GM13977 (cell line): Measurements from ENCODE around the gene ASB8.
"Not testable (repeated sequence)": the region's sequence is repeated elsewhere in the genome, so short reads cannot be mapped to it uniquely, and the experiment has no call there.

Experiments used
- DNase-seq: peaks from one replicate; pipeline ENCODE4 v3.0.0; 2012; ENCODE audit warnings: low spot score
- in situ Hi-C: fragments of 300-500 bp; cut with MboI; formaldehyde crosslinking; loops from one replicate; pipeline ENCODE4 v1.12.0; 2022; ENCODE audit warnings: low sequenced_read_pairs, low pct_unique_long_range_greater_than_20kb, mixed read lengths, inconsistent platforms; ENCODE audit not compliant: unreplicated experiment
- TF ChIP-seq, protein P1 (sequence below): IDR thresholded peaks from 2 replicates; pipeline ENCODE4 v1.5.1; 2012; ENCODE audit warnings: mild to moderate bottlenecking, control low read depth; ENCODE audit not compliant: insufficient read depth; ENCODE audit errors: extremely low read depth, missing control alignments

Gene ASB8

DNA sequence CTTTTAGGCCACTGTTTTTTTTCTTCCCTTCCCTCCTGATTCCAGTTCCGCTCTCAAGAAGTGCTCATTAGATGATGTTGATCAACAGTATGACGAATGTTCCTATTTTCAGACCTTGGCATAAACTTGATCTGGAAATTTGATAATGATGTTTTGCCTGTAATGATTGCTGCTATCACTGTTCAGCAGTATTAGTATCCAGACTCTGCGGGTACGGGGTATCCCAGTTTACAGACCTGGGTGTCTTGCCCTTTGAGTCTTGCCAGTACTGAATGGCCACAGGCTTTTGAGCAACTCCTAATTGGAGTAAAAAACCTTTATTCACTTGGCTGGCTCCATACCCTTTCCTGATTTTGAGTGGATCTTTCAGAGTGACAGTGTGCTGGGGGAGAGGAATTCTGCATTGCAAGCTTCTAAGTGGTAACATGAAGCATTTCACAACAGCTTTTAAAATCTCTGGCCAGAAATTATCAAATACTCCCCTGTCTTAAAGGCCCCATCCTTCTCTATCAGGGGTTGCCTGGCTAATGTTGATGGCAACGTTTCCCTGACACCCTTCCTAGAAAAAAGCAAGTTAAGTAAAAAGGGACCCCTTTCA, 5.9 kb upstream of the ASB8 start:
- TF ChIP-seq, protein P1, sequence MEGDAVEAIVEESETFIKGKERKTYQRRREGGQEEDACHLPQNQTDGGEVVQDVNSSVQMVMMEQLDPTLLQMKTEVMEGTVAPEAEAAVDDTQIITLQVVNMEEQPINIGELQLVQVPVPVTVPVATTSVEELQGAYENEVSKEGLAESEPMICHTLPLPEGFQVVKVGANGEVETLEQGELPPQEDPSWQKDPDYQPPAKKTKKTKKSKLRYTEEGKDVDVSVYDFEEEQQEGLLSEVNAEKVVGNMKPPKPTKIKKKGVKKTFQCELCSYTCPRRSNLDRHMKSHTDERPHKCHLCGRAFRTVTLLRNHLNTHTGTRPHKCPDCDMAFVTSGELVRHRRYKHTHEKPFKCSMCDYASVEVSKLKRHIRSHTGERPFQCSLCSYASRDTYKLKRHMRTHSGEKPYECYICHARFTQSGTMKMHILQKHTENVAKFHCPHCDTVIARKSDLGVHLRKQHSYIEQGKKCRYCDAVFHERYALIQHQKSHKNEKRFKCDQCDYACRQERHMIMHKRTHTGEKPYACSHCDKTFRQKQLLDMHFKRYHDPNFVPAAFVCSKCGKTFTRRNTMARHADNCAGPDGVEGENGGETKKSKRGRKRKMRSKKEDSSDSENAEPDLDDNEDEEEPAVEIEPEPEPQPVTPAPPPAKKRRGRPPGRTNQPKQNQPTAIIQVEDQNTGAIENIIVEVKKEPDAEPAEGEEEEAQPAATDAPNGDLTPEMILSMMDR, result no peak
- in situ Hi-C loops, result loop anchor here (25.0 kb wide), 1 partner anchor 426 kb away; the partner anchor contains the start of gene ENDOU
- DNase-seq, result no peak

DNA sequence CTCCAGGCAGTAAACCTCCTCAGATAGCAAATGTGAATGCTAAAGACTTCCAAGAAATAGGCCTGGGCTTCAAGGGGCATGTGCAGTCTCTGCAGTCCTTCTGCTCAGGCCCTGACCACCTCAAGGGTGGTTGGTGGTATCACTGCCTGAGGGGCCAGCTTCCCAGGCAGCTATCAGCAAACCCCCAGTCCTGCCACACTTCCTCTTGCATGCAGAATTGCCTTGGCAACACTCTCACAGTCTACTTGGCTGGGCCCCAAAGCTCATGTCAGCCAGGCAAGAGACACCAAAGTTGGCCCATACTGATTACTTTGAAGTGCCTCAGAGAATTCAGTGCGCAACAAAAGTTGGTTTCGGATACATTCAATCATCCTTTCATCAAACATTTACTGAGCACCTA, 3.5 kb upstream of the ASB8 start:
- DNase-seq, result no peak
- in situ Hi-C loops, result loop anchor here (25.0 kb wide), 1 partner anchor 424 kb away; the partner anchor contains the start of gene ENDOU
- TF ChIP-seq, protein P1, result no peak

DNA sequence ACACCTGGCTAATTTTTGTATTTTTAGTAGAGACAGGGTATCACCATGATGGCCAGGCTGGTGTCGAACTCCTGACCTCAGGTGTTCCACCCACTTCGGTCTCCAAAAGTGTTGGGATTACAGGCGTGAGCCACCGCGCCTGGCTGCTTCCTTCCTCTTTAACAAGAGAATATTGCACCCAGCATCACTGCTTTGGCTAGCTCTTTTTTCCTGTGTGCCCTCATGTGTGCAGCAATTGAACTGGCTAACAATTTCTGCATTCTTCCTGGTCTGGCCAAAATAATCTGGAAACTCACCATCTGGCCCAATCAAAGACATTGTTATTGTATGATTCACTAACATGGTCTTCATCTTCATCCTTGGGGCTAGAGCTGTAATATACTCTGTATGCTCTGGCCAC, 2.7 kb upstream of the ASB8 start:
- TF ChIP-seq, protein P1, result no peak
- DNase-seq, result no peak
- in situ Hi-C loops, result loop anchor here (25.0 kb wide), 1 partner anchor 423 kb away; the partner anchor contains the start of gene ENDOU

DNA sequence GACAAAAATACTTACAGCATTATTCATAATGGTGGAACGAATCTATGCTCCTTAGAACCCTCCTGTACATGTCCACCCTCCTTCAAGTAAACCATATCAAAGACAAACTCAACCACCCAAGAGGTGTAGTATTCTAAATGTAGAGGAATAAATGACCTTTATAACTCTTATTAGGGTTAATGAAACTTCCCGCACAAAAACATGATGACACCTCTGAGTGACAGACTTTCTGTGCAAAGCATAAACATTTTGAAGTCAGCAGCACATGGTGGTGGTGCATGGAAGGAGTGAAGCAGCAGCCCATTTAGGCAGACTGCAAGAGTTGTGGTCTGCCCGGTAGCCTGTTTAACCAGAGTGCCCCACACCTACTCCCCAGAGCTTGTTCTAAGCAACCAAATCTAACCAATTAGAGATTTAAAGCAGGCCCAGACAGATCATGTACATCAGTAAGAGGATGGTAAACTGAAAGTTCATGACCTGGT, 615 bp upstream of the ASB8 start:
- no peak for DNase-seq
- TF ChIP-seq, protein P1, result no peak
- in situ Hi-C loops, result loop anchor here (25.0 kb wide), 1 partner anchor 421 kb away; the partner anchor contains the start of gene ENDOU

DNA sequence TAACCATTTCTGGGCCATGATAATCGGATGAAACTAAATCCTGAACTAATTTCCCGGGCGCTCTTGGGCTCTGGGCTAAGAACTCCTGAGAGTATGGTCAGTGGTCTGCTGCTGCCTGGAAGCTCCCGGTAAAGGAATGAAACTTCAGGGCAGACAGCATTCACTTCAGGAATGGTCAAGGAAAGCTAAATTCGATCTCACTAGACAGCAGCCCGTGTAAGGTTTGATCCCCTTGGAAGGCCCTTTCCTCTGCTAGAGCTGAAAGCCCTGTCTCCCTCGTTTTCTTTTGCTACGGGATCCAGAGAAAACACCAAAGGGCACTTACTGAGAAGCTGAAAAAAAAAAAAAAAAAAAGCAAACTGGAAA, 680 bp downstream of the ASB8 start:
- TF ChIP-seq, protein P1, result no peak
- no peak for DNase-seq
- in situ Hi-C loops, result loop anchor here (25.0 kb wide), 1 partner anchor 419 kb away; the partner anchor contains the start of gene ENDOU

DNA sequence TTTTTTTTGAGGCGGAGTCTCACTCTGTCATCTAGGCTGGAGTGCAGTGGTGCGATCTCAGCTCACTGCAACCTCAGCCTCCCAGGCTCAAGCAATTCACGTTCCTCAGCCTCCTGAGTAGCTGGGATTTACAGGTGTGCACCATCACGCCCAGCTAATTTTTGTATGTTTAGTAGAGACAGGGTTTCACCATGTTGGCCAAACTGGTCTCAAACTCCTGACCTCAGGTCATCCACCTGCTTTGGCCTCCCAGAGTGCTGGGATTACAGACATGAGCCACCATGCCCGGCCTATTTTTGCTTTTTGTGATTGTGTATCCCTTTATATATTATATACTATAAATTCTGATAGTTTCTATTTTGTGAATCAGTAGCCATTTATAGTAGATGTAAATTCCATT, 1.5 kb downstream of the ASB8 start:
- in situ Hi-C loops, result loop anchor here (25.0 kb wide), 1 partner anchor 418 kb away; the partner anchor contains the start of gene ENDOU
- not testable (repeated sequence) for DNase-seq

DNA sequence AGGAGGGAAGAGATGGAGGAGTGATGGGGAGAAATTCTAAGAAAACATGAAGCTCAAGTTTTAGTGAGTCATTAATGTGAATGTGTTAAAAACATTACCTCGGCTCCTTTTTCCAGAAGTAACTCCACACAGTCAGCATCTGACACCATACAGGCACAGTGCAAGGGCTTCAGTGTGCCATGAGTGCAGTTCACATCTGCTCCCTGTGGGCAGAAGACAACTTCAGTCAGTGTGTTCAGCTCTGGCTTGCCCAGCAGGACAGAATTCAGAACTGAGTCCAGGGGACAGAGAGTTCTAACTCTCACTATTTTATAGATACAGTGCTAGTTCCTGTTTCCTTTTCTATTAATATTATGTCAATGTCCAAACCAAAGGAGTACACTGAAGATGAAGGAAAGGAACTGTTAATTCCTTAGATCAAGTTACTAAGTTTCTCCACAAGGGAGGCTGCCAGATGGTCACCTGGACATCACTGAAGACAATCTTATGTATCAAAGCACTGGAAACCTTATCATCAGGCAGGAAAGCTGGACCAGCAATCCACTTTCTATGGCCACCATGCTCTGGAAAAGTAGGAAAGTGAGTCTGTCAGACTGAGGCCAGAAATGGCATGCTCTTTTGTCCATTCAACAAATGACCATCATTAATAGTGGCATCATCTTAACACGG, 6.1 kb downstream of the ASB8 start:
- in situ Hi-C loops, result loop anchor here (25.0 kb wide), 1 partner anchor 414 kb away; the partner anchor contains the start of gene ENDOU
- no peak for DNase-seq
- TF ChIP-seq, protein P1, result no peak
